RWPE2 (cell line): Measurements from ENCODE around the gene ATF3.
A peak's percentile ranks its signal among the peaks of the same experiment; 100 is the strongest.

Source experiments
- ATAC-seq: fragments of 200-7000 bp; cut with Tn5 transposase; 3 replicates; pipeline ENCODE4 v1.9.1; 2021; ENCODE audit warnings: low read depth
- DNase-seq: peaks from one replicate; pipeline ENCODE4 v3.0.0-alpha.2; 2020; ENCODE audit warnings: low spot score
- H3K27ac ChIP-seq: fragments of 450-650 bp; 2 replicates; pipeline ENCODE4 v1.5.1; 2017; ENCODE audit warnings: mild to moderate bottlenecking; ENCODE audit not compliant: poor library complexity, severe bottlenecking
- H3K27me3 ChIP-seq: fragments of 250-450 bp; sonication (Bioruptor Pico); 2 replicates; pipeline ENCODE4 v1.5.1; 2021; ENCODE audit warnings: mild to moderate bottlenecking, moderate library complexity; ENCODE audit not compliant: insufficient read depth, poor library complexity, severe bottlenecking
- H3K36me3 ChIP-seq: fragments of 250-450 bp; sonication (Bioruptor Pico); 2 replicates; pipeline ENCODE4 v1.5.1; 2020; ENCODE audit warnings: low read depth, mild to moderate bottlenecking, moderate library complexity
- H3K4me1 ChIP-seq: fragments of 250-450 bp; sonication (Bioruptor Pico); 2 replicates; pipeline ENCODE4 v1.5.1; 2021; ENCODE audit warnings: mild to moderate bottlenecking, moderate library complexity; ENCODE audit not compliant: insufficient read depth, poor library complexity, severe bottlenecking
- H3K4me3 ChIP-seq: fragments of 250-450 bp; sonication (Bioruptor Pico); 2 replicates; pipeline ENCODE4 v1.5.1; 2021; ENCODE audit warnings: mild to moderate bottlenecking, moderate library complexity; ENCODE audit not compliant: severe bottlenecking
- H3K9me3 ChIP-seq: fragments of 250-450 bp; sonication (Bioruptor Pico); 2 replicates; pipeline ENCODE4 v1.5.1; 2021; ENCODE audit warnings: mild to moderate bottlenecking, moderate library complexity; ENCODE audit not compliant: severe bottlenecking
- TF ChIP-seq, protein P1 (sequence below): fragments of 450-650 bp; IDR thresholded peaks from one replicate; pipeline ENCODE4 v1.5.1; 2017; ENCODE audit warnings: mild to moderate bottlenecking, moderate library complexity; ENCODE audit not compliant: poor library complexity, severe bottlenecking

ATF3 gene

GRCh38 chr1:212582291-212582690, 26.3 kb upstream of the ATF3 start:
- H3K27me3 ChIP-seq: no peaks in the 10 kb centered on the region
- no peak overlapping the region for H3K4me3 ChIP-seq
- DNase-seq (no peak), ATAC-seq (no peak)
- TF ChIP-seq, protein P1, sequence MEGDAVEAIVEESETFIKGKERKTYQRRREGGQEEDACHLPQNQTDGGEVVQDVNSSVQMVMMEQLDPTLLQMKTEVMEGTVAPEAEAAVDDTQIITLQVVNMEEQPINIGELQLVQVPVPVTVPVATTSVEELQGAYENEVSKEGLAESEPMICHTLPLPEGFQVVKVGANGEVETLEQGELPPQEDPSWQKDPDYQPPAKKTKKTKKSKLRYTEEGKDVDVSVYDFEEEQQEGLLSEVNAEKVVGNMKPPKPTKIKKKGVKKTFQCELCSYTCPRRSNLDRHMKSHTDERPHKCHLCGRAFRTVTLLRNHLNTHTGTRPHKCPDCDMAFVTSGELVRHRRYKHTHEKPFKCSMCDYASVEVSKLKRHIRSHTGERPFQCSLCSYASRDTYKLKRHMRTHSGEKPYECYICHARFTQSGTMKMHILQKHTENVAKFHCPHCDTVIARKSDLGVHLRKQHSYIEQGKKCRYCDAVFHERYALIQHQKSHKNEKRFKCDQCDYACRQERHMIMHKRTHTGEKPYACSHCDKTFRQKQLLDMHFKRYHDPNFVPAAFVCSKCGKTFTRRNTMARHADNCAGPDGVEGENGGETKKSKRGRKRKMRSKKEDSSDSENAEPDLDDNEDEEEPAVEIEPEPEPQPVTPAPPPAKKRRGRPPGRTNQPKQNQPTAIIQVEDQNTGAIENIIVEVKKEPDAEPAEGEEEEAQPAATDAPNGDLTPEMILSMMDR: no peak
- H3K36me3 ChIP-seq: no peaks in the 10 kb centered on the region
- no peaks in the 10 kb centered on the region for H3K4me1 ChIP-seq
- H3K9me3 ChIP-seq: no peaks in the 10 kb centered on the region
- H3K27ac ChIP-seq: no peak overlapping the region

DNA sequence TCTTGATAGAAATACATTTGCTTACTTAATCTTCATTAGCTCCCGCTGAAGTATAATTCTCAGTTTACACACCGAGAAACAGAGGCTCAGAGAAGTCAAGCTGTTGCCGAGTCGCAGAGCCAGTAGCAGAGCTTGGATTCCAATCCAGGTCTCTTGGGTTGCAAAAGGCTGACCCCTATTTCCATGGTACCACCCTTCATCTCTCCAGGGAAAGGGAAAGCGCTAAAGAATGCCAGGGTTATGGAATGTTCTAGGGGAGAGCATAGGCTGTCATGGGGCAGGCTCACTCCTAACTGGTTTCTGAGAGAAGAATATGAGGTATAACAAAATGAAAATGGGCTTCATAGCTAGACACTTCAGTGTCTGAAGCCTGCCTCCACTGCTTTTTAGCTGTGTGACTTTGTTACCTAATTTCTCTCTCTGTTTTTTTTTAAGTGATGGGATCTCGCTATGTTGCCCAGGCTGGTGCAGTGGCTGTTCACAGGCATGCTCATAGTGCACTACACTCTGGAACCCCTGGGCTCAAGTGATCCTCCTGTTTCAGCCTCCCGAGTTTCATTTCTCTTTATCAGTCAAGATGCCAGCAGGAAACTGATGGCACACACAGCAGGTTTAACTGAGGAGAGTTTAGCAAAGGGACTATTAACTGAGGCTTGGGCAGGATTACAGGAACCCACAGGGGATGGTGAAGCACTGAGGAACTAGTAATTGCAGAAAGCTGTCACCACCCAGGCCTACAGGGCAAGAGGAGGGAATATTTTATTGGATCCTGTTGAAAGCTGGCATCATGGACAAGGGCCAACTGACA, 25.5 kb upstream of the ATF3 start:
- ATAC-seq (no peak), DNase-seq (no peak)
- H3K27ac ChIP-seq: no peak overlapping the region
- no peaks in the 10 kb centered on the region for H3K4me1 ChIP-seq
- TF ChIP-seq, protein P1: no peak
- H3K9me3 ChIP-seq: no peaks in the 10 kb centered on the region
- H3K27me3 ChIP-seq: no peaks in the 10 kb centered on the region
- no peak overlapping the region for H3K4me3 ChIP-seq
- H3K36me3 ChIP-seq: no peaks in the 10 kb centered on the region

GRCh38 chr1:212583643-212584042, 24.9 kb upstream of the ATF3 start:
- Histone ChIP-seq H3K27me3 (no peaks in the 10 kb centered on the region), H3K27ac (no peak overlapping the region), H3K4me1 (no peaks in the 10 kb centered on the region), H3K36me3 (no peaks in the 10 kb centered on the region), H3K9me3 (no peaks in the 10 kb centered on the region), H3K4me3 (no peak overlapping the region)
- TF ChIP-seq, protein P1: no peak
- DNase-seq (no peak), ATAC-seq (peak; percentile 73)

DNA sequence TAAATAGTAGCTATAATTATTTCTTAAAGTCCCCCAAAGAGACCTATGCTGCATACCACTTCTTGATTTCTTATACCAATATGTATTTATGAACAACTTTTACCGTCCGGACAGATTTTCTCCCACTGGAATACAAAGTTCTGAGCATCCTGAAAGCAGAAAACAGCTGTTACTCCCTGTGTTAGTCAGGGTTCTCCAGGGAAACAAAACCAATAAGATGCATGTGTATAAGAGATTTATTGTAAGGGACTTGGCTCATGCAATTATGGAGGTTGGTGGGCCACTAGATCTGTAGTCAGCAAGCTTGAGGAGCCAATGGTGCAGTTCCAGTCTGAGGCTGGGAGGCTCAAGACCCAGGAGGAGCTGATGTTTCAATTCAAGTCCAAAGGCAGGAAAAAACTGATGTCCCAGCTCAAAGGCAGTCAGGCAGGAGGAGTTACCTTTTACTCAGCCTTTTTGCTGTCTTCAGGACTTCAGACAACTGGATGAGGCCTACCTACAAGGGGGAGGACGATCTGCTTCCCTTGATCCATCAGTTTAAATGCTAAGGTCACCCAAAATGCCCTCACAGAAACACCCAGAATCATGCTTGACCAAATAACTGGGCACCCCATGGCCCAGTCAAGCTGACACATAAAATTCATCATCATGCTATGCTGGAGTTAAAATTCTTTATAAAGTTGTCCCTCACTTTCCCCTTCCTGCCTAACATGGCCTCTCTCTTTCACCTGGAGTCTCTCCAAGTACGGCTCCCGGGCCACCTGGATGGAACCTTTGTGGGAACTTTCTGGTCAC, 24.3 kb upstream of the ATF3 start:
- Histone ChIP-seq H3K9me3 (no peaks in the 10 kb centered on the region), H3K4me3 (no peak overlapping the region), H3K27me3 (no peaks in the 10 kb centered on the region), H3K36me3 (no peaks in the 10 kb centered on the region), H3K4me1 (no peaks in the 10 kb centered on the region), H3K27ac (no peak overlapping the region)
- no peak for DNase-seq
- no peak for ATAC-seq
- TF ChIP-seq, protein P1: no peak

DNA sequence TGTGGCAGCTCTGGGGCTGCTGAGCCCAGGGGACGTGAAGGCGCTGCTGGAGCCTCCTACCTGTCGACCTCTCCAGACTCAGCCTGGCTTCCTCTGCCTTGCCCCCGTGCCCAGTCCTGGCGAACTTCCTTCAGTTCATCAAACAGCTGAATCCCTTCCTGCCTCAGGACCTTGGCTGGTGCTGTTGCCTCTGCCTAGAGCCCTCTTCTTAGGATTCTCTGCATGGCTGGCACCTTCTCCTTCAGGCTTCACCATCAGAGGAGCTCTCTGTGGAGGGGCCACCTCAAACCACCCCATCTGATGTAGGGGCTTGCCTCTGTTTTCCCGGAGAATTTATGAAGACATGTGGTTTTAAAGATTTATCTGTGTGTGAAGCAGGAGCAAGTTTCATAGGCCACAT, 23.4 kb upstream of the ATF3 start:
- Histone ChIP-seq H3K27me3 (no peaks in the 10 kb centered on the region), H3K36me3 (no peaks in the 10 kb centered on the region), H3K9me3 (no peaks in the 10 kb centered on the region), H3K27ac (no peak overlapping the region), H3K4me3 (no peak overlapping the region), H3K4me1 (no peaks in the 10 kb centered on the region)
- DNase-seq (no peak), ATAC-seq (no peak)
- TF ChIP-seq, protein P1: no peak
